ENCODE results near the gene P4HA2.

DNA sequence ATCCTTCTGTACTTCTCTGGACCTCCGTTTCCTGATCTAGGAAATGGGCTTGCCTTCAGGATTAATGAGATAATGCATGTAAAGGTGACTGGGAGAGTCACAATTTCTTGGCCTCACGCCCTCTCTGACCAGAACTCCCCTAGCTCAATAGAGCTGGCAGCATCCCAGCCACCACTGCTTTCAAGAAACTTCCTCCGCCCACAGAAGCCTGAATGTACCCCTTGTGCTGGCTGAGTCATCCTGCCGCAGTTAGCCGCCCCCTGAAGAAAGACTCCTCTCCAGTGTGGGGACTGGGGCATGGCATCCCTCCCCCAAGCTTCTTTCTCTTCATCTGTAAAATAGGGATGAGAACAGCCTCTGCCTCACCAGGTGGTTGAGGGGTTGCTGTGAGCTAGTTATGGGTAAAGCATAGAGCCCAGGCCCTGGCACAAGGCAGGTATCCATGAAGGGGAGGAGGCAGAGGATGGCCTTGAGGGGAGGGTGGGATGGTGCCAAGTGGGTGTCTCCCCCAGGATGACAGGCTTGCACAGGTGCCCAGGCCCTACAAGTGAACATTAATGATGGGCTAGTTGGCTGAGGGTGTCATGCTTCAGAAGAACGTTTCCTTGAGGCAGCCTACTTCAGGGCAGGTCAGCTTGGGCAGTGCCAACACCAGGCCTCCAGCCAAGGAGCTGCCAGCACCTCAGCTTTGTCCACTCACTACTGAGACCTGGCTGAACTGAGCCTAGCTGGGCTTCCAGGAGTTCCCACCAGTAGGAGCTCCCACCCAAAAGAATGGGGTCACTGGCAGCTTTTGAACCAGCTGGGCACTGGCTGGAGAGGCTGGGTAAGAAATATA, 33.3 kb upstream of the P4HA2 start:
- TF ChIP-seq CTCF (IDR thresholded peaks at IDR 0.05), result no peak
- no peak for TF ChIP-seq POLR2A (IDR thresholded peaks at IDR 0.05)
